ENCODE results near the gene CENPN. TPM values are rescaled to one million over a fixed set of nuclear protein-coding genes. Genes with fewer than 3 reads are reported as not detected.

CENPN gene
- total RNA-seq, 3 donors from 2014 or later (not counting 1 experiment from before 2014, with no cell fraction given), result 6.6 to 11.6 (median 9.0) TPM

- ATAC-seq, result no peak
- H3K27ac ChIP-seq (ENCODE audit: low read length), result no peak overlapping the region
- Mint-ChIP-seq H3K4me1 (no peaks in the 10 kb centered on the region), H3K9me3 (no peaks in the 10 kb centered on the region), H3K36me3 (no peaks in the 10 kb centered on the region), H3K27ac (no peak overlapping the region), H3K4me3 (no peak overlapping the region), H3K27me3 (ENCODE audit: low read depth in 2 of 2) (no peaks in the 10 kb centered on the region)
- H3K9me3 ChIP-seq (ENCODE audit: control insufficient read depth, insufficient read depth, low read length), result no peaks in the 10 kb centered on the region
- TF ChIP-seq CTCF (IDR thresholded peaks at IDR 0.05), result no peak
- DNase-seq, result no peak
- WGBS (ENCODE audit: insufficient coverage), result 94% methylated on average over 2 of the region's 2 CpGs
- no peak overlapping the region for H3K4me3 ChIP-seq (ENCODE audit: low read length)
- no peaks in the 10 kb centered on the region for H3K27me3 ChIP-seq (ENCODE audit: control insufficient read depth, insufficient read depth, low read length)
- no peaks in the 10 kb centered on the region for H3K4me1 ChIP-seq (ENCODE audit: control insufficient read depth, insufficient read depth, low read length)
- intact Hi-C loops (cut with micrococcal nuclease), result no loop called here
- peaks cover 5% of the 10 kb centered on the region for H3K36me3 ChIP-seq (ENCODE audit: control insufficient read depth, insufficient read depth, low read length)
Observed at GRCh38 chr16:81018496-81018895, 11.5 kb downstream of the CENPN start.

- H3K27me3 ChIP-seq (ENCODE audit: control insufficient read depth, insufficient read depth, low read length), result no peaks in the 10 kb centered on the region
- H3K9me3 Mint-ChIP-seq, result no peaks in the 10 kb centered on the region
- no peak overlapping the region for H3K27ac Mint-ChIP-seq
- no peak overlapping the region for H3K4me3 Mint-ChIP-seq
- ATAC-seq (no peak), DNase-seq (no peak)
- H3K4me1 ChIP-seq (ENCODE audit: control insufficient read depth, insufficient read depth, low read length), result no peaks in the 10 kb centered on the region
- H3K4me3 ChIP-seq (ENCODE audit: low read length), result no peak overlapping the region
- H3K36me3 ChIP-seq (ENCODE audit: control insufficient read depth, insufficient read depth, low read length), result no peaks in the 10 kb centered on the region
- no peaks in the 10 kb centered on the region for H3K9me3 ChIP-seq (ENCODE audit: control insufficient read depth, insufficient read depth, low read length)
- no peaks in the 10 kb centered on the region for H3K27me3 Mint-ChIP-seq (ENCODE audit: low read depth in 2 of 2)
- no CpG with 5 or more reads among the region's 4 CpGs for WGBS (ENCODE audit: insufficient coverage)
- intact Hi-C loops (cut with micrococcal nuclease), result no loop called here
- H3K27ac ChIP-seq (ENCODE audit: low read length), result no peak overlapping the region
- H3K4me1 Mint-ChIP-seq, result no peaks in the 10 kb centered on the region
- no peak for TF ChIP-seq CTCF (IDR thresholded peaks at IDR 0.05)
- H3K36me3 Mint-ChIP-seq, result no peaks in the 10 kb centered on the region
Observed at GRCh38 chr16:81026429-81026828, 19.4 kb downstream of the CENPN start.

- Mint-ChIP-seq H3K36me3 (no peaks in the 10 kb centered on the region), H3K27ac (no peak overlapping the region), H3K27me3 (ENCODE audit: low read depth in 2 of 2) (no peaks in the 10 kb centered on the region), H3K9me3 (no peaks in the 10 kb centered on the region), H3K4me3 (no peak overlapping the region), H3K4me1 (no peaks in the 10 kb centered on the region)
- Histone ChIP-seq H3K27ac (ENCODE audit: low read length) (no peak overlapping the region), H3K36me3 (ENCODE audit: control insufficient read depth, insufficient read depth, low read length) (no peaks in the 10 kb centered on the region), H3K27me3 (ENCODE audit: control insufficient read depth, insufficient read depth, low read length) (no peaks in the 10 kb centered on the region), H3K4me3 (ENCODE audit: low read length) (no peak overlapping the region), H3K9me3 (ENCODE audit: control insufficient read depth, insufficient read depth, low read length) (no peaks in the 10 kb centered on the region), H3K4me1 (ENCODE audit: control insufficient read depth, insufficient read depth, low read length) (no peaks in the 10 kb centered on the region)
- DNase-seq (no peak), ATAC-seq (no peak)
- TF ChIP-seq CTCF (IDR thresholded peaks at IDR 0.05), result no peak
- 91% methylated on average over 9 of the region's 11 CpGs for WGBS (ENCODE audit: insufficient coverage)
- intact Hi-C loops (cut with micrococcal nuclease), result no loop called here
Observed at GRCh38 chr16:81029930-81030604, 23.1 kb downstream of the CENPN start.
